ENCODE measurements around the gene RAMP1.

The RAMP1 gene

GRCh38 chr2:237857791-237858190, 1.6 kb upstream of the RAMP1 start:
- no peak for TF ChIP-seq CTCF (IDR thresholded peaks at IDR 0.05; ENCODE audit: borderline replicate concordance, insufficient read depth, low read depth, low read length)
- H3K4me3 ChIP-seq (ENCODE audit: low read depth, low read length): no peak overlapping the region

- no peak overlapping the region for H3K4me3 ChIP-seq (ENCODE audit: low read depth, low read length)
Observed at GRCh38 chr2:237858294-237859081, 935 bp upstream of the RAMP1 start.

GRCh38 chr2:237859082-237859433, 365 bp upstream of the RAMP1 start:
- TF ChIP-seq CTCF (IDR thresholded peaks at IDR 0.05; ENCODE audit: borderline replicate concordance, insufficient read depth, low read depth, low read length): no peak
- H3K4me3 ChIP-seq (ENCODE audit: low read depth, low read length): no peak overlapping the region

More at GRCh38 chr2:237858294-237859081, 935 bp upstream of the RAMP1 start:
- peak; percentile 72 for TF ChIP-seq CTCF (IDR thresholded peaks at IDR 0.05; ENCODE audit: borderline replicate concordance, insufficient read depth, low read depth, low read length)

- no peak overlapping the region for H3K4me3 ChIP-seq (ENCODE audit: low read depth, low read length)
- TF ChIP-seq CTCF (IDR thresholded peaks at IDR 0.05; ENCODE audit: borderline replicate concordance, insufficient read depth, low read depth, low read length): no peak
Observed at GRCh38 chr2:237860273-237860935, 981 bp downstream of the RAMP1 start.

GRCh38 chr2:237861875-237862527, 2.6 kb downstream of the RAMP1 start:
- no peak for TF ChIP-seq CTCF (IDR thresholded peaks at IDR 0.05; ENCODE audit: borderline replicate concordance, insufficient read depth, low read depth, low read length)
- H3K4me3 ChIP-seq (ENCODE audit: low read depth, low read length): no peak overlapping the region

- no peak for TF ChIP-seq CTCF (IDR thresholded peaks at IDR 0.05; ENCODE audit: borderline replicate concordance, insufficient read depth, low read depth, low read length)
Observed at GRCh38 chr2:237862528-237862895, 3.1 kb downstream of the RAMP1 start.

More at GRCh38 chr2:237862528-237862895, 3.1 kb downstream of the RAMP1 start:
- H3K4me3 ChIP-seq (ENCODE audit: low read depth, low read length): no peak overlapping the region
